GM23338 (cell line): ENCODE measurements around the gene WNT2. TPM values are rescaled to one million over a fixed set of nuclear protein-coding genes. Genes with fewer than 3 reads are reported as not detected.
"Not testable (repeated sequence)": the region's sequence is repeated elsewhere in the genome, so short reads cannot be mapped to it uniquely, and the experiment has no call there.

Source experiments
- ATAC-seq: fragments of 200-7000 bp; cut with Tn5 transposase; 3 replicates; pipeline ENCODE4 v1.9.1; 2020
- DNase-seq: peaks from one replicate; pipeline ENCODE4 v3.0.0-alpha.2; 2015; ENCODE audit warnings: low spot score
- H2AFZ ChIP-seq: fragments of 200-600 bp; sonication (generic); 2 replicates; pipeline ENCODE4 v1.8.0; 2016; ENCODE audit warnings: antibody characterized with exemption, mild to moderate bottlenecking, moderate library complexity
- H3F3A ChIP-seq: fragments of 200-600 bp; sonication (generic); replicated peaks from 2 replicates; pipeline ENCODE4 v1.8.0; 2017; ENCODE audit warnings: antibody characterized with exemption, mixed run types, low read depth
- H3K27ac ChIP-seq: fragments of 200-600 bp; sonication (generic); 2 replicates; pipeline ENCODE4 v1.6.1; 2016; ENCODE audit warnings: low read depth
- H3K27me3 ChIP-seq: fragments of 200-600 bp; sonication (generic); 2 replicates; pipeline ENCODE4 v1.8.0; 2016; ENCODE audit warnings: mild to moderate bottlenecking, mixed run types, moderate library complexity; ENCODE audit not compliant: insufficient read depth
- H3K36me3 ChIP-seq: fragments of 200-600 bp; sonication (generic); 2 replicates; pipeline ENCODE4 v1.8.0; 2016; ENCODE audit warnings: mild to moderate bottlenecking; ENCODE audit not compliant: insufficient read depth
- H3K4me1 ChIP-seq: fragments of 200-600 bp; sonication (generic); 2 replicates; pipeline ENCODE4 v1.8.0; 2016; ENCODE audit warnings: mild to moderate bottlenecking, moderate library complexity; ENCODE audit not compliant: insufficient read depth
- H3K4me2 ChIP-seq: fragments of 200-600 bp; sonication (generic); 2 replicates; pipeline ENCODE4 v1.7.1; 2017; ENCODE audit warnings: mixed run types
- H3K4me3 ChIP-seq: fragments of 200-600 bp; sonication (generic); 2 replicates; pipeline ENCODE4 v1.6.1; 2016; ENCODE audit warnings: mixed run types
- H3K79me2 ChIP-seq: fragments of 200-600 bp; sonication (generic); replicated peaks from 2 replicates; pipeline ENCODE4 v1.8.0; 2017; ENCODE audit warnings: mild to moderate bottlenecking; ENCODE audit not compliant: insufficient read depth
- H3K9me2 ChIP-seq: fragments of 200-600 bp; sonication (generic); 2 replicates; pipeline ENCODE4 v1.8.0; 2017; ENCODE audit not compliant: insufficient read depth
- H4K20me1 ChIP-seq: fragments of 200-600 bp; sonication (generic); replicated peaks from 2 replicates; pipeline ENCODE4 v1.8.0; 2017; ENCODE audit warnings: mild to moderate bottlenecking; ENCODE audit not compliant: insufficient read depth
- H3K27ac Mint-ChIP-seq: 2 replicates; pipeline ENCODE4 v1.8.0; 2020; ENCODE audit warnings: inconsistent platforms, mild to moderate bottlenecking, moderate library complexity, mixed read lengths
- H3K27me3 Mint-ChIP-seq: 3 replicates; pipeline ENCODE4 v1.8.0; 2022; ENCODE audit warnings: low read depth, mild to moderate bottlenecking, moderate library complexity, mixed read lengths, inconsistent platforms; ENCODE audit not compliant: insufficient read depth, poor library complexity
- H3K36me3 Mint-ChIP-seq: 3 replicates; pipeline ENCODE4 v1.8.0; 2021; ENCODE audit warnings: low read depth, mild to moderate bottlenecking, inconsistent platforms, moderate library complexity, mixed read lengths
- H3K4me1 Mint-ChIP-seq: 3 replicates; pipeline ENCODE4 v1.8.0; 2020; ENCODE audit warnings: mild to moderate bottlenecking, inconsistent platforms, mixed read lengths
- H3K4me3 Mint-ChIP-seq: 3 replicates; pipeline ENCODE4 v1.8.0; 2021; ENCODE audit warnings: moderate library complexity, mild to moderate bottlenecking, inconsistent platforms, mixed read lengths
- H3K9me3 Mint-ChIP-seq: 3 replicates; pipeline ENCODE4 v1.8.0; 2020; ENCODE audit warnings: moderate library complexity, mild to moderate bottlenecking, inconsistent platforms, mixed read lengths
- CREB1 ChIP-seq: fragments of 250-450 bp; sonication (Bioruptor Pico); IDR thresholded peaks from 2 replicates; pipeline ENCODE4 v1.5.0; 2020; ENCODE audit warnings: low read depth, mild to moderate bottlenecking, moderate library complexity
- EZH2 ChIP-seq: fragments of 200-600 bp; sonication (generic); IDR thresholded peaks from one replicate; pipeline ENCODE4 v1.8.0; 2017; ENCODE audit warnings: antibody characterized with exemption, mild to moderate bottlenecking, low read depth; ENCODE audit not compliant: unreplicated experiment
- EZH2phosphoT487 ChIP-seq: fragments of 200-600 bp; sonication (generic); IDR thresholded peaks from one replicate; pipeline ENCODE4 v1.8.1; 2018; ENCODE audit warnings: antibody characterized with exemption; ENCODE audit not compliant: unreplicated experiment
- JUNB ChIP-seq: IDR thresholded peaks from one replicate; pipeline ENCODE4 v1.6.1; 2016; ENCODE audit warnings: antibody characterized with exemption; ENCODE audit not compliant: unreplicated experiment
- NANOG ChIP-seq: IDR thresholded peaks from 2 replicates; pipeline ENCODE4 v1.6.1; 2016; ENCODE audit warnings: antibody characterized with exemption, borderline replicate concordance
- POLR2AphosphoS5 ChIP-seq: IDR thresholded peaks from 2 replicates; pipeline ENCODE4 v1.6.1; 2016; ENCODE audit warnings: antibody characterized with exemption, low read depth
- STAT1 ChIP-seq: IDR thresholded peaks from one replicate; pipeline ENCODE4 v1.6.1; 2016; ENCODE audit warnings: antibody characterized with exemption; ENCODE audit not compliant: unreplicated experiment
- ZNF114 ChIP-seq: fragments of 250-450 bp; sonication (Bioruptor Pico); IDR thresholded peaks from 2 replicates; pipeline ENCODE4 v1.5.0; 2020; ENCODE audit warnings: mild to moderate bottlenecking, moderate library complexity
- ZNF331 ChIP-seq: fragments of 250-450 bp; sonication (Bioruptor Pico); IDR thresholded peaks from 2 replicates; pipeline ENCODE4 v1.5.0; 2020; ENCODE audit warnings: low read depth, mild to moderate bottlenecking, moderate library complexity
- polyA plus RNA-seq: library from polyadenylated mRNA; unstranded; fragments of >200 nt; fragmentation: Nextera tagmentation; extraction: Ambion mirVana; gene quantifications from 2 replicates; pipeline ENCODE4 v1.2.1, GENCODE V29; 2016
- total RNA-seq: library from RNA; depleted of rRNA; stranded (reverse); fragments of >200 nt; shearing (Covaris generic); gene quantifications from 2 replicates; pipeline ENCODE4 v1.2.3, GENCODE V29; 2014
- TF ChIP-seq, protein P1 (sequence below): IDR thresholded peaks from 2 replicates; pipeline ENCODE4 v1.6.1; 2016; ENCODE audit warnings: antibody characterized with exemption
- TF ChIP-seq, protein P2 (sequence below): fragments of 250-450 bp; sonication (Bioruptor Pico); IDR thresholded peaks from 2 replicates; pipeline ENCODE4 v1.5.0; 2020; ENCODE audit warnings: mild to moderate bottlenecking, moderate library complexity

WNT2 gene
- total and polyA plus RNA-seq, 2 experiments from 2014 or later, result not detected

DNA sequence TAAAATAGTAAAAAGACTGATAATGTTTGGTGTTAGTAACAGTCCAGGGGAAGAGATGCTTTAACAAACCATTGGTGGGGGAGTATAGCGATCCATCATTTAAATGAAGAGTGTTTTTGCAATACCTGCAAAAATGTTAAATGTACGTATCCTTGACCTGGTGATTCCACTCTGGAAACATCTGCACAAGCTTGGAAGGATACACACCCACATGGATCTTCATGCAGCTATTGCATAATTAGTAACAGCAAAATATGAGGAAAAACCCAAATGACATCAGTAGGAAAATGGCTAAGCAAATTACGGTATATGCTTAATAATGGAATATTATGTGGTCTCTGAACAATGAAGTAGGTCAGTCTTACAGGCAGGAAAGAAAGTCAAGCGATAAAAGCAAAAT lies 20.5 kb downstream of the WNT2 start:
- ATAC-seq (no peak), DNase-seq (no peak)
- H3K27ac ChIP-seq, result no peak overlapping the region
- H2AFZ ChIP-seq, result no peak overlapping the region
- Mint-ChIP-seq H3K27me3 (peaks cover 2% of the 10 kb centered on the region), H3K27ac (no peak overlapping the region), H3K4me1 (peaks cover 9% of the 10 kb centered on the region), H3K9me3 (no peaks in the 10 kb centered on the region; the same call in 2 of the 3 replicates), H3K4me3 (no peak overlapping the region), H3K36me3 (no peaks in the 10 kb centered on the region)
- peaks cover 13% of the 10 kb centered on the region for H3K4me1 ChIP-seq
- no peaks in the 10 kb centered on the region; the same call in 1 of the 2 replicates for H3K9me2 ChIP-seq
- no peaks in the 10 kb centered on the region for H3F3A ChIP-seq
- no peaks in the 10 kb centered on the region for H3K36me3 ChIP-seq
- TF ChIP-seq CREB1 (no peak), STAT1 (no peak), ZNF331 (no peak), EZH2 (no peak), ZNF114 (CRISPR knock-in tag) (no peak), EZH2phosphoT487 (no peak), POLR2AphosphoS5 (no peak), JUNB (no peak), NANOG (no peak)
- TF ChIP-seq, protein P1, sequence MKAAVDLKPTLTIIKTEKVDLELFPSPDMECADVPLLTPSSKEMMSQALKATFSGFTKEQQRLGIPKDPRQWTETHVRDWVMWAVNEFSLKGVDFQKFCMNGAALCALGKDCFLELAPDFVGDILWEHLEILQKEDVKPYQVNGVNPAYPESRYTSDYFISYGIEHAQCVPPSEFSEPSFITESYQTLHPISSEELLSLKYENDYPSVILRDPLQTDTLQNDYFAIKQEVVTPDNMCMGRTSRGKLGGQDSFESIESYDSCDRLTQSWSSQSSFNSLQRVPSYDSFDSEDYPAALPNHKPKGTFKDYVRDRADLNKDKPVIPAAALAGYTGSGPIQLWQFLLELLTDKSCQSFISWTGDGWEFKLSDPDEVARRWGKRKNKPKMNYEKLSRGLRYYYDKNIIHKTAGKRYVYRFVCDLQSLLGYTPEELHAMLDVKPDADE, result no peak
- TF ChIP-seq, protein P2, sequence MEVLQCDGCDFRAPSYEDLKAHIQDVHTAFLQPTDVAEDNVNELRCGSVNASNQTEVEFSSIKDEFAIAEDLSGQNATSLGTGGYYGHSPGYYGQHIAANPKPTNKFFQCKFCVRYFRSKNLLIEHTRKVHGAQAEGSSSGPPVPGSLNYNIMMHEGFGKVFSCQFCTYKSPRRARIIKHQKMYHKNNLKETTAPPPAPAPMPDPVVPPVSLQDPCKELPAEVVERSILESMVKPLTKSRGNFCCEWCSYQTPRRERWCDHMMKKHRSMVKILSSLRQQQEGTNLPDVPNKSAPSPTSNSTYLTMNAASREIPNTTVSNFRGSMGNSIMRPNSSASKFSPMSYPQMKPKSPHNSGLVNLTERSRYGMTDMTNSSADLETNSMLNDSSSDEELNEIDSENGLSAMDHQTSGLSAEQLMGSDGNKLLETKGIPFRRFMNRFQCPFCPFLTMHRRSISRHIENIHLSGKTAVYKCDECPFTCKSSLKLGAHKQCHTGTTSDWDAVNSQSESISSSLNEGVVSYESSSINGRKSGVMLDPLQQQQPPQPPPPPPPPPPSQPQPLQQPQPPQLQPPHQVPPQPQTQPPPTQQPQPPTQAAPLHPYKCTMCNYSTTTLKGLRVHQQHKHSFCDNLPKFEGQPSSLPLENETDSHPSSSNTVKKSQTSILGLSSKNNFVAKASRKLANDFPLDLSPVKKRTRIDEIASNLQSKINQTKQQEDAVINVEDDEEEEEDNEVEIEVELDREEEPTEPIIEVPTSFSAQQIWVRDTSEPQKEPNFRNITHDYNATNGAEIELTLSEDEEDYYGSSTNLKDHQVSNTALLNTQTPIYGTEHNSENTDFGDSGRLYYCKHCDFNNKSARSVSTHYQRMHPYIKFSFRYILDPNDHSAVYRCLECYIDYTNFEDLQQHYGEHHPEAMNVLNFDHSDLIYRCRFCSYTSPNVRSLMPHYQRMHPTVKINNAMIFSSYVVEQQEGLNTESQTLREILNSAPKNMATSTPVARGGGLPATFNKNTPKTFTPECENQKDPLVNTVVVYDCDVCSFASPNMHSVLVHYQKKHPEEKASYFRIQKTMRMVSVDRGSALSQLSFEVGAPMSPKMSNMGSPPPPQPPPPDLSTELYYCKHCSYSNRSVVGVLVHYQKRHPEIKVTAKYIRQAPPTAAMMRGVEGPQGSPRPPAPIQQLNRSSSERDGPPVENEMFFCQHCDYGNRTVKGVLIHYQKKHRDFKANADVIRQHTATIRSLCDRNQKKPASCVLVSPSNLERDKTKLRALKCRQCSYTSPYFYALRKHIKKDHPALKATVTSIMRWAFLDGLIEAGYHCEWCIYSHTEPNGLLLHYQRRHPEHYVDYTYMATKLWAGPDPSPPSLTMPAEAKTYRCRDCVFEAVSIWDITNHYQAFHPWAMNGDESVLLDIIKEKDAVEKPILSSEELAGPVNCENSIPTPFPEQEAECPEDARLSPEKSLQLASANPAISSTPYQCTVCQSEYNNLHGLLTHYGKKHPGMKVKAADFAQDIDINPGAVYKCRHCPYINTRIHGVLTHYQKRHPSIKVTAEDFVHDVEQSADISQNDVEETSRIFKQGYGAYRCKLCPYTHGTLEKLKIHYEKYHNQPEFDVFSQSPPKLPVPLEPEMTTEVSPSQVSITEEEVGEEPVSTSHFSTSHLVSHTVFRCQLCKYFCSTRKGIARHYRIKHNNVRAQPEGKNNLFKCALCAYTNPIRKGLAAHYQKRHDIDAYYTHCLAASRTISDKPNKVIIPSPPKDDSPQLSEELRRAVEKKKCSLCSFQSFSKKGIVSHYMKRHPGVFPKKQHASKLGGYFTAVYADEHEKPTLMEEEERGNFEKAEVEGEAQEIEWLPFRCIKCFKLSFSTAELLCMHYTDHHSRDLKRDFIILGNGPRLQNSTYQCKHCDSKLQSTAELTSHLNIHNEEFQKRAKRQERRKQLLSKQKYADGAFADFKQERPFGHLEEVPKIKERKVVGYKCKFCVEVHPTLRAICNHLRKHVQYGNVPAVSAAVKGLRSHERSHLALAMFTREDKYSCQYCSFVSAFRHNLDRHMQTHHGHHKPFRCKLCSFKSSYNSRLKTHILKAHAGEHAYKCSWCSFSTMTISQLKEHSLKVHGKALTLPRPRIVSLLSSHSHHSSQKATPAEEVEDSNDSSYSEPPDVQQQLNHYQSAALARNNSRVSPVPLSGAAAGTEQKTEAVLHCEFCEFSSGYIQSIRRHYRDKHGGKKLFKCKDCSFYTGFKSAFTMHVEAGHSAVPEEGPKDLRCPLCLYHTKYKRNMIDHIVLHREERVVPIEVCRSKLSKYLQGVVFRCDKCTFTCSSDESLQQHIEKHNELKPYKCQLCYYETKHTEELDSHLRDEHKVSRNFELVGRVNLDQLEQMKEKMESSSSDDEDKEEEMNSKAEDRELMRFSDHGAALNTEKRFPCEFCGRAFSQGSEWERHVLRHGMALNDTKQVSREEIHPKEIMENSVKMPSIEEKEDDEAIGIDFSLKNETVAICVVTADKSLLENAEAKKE (CRISPR knock-in tag), result no peak
- H3K27me3 ChIP-seq, result no peaks in the 10 kb centered on the region
- no peak overlapping the region for H3K4me3 ChIP-seq
- H3K79me2 ChIP-seq, result no peaks in the 10 kb centered on the region
- no peak overlapping the region for H3K4me2 ChIP-seq
- H4K20me1 ChIP-seq, result no peaks in the 10 kb centered on the region

DNA sequence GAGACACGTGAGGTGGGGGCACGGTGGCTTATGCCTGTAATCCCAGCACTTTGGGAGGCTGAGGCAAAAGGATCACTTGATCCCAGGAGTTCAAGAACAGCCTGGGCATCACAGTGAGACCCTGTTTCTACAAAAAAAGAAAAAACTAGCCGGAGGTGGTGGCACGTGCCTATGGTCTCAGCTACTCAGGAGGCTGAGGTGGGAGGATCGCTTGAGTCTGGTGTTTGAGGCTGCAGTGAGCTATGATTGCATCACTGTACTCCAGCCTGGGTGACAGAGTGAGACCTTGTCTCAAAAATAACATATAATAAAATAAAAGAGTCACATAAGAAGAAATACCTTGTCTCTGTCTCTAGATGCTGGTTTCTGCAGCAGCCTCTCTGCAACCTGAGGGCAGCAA lies 22.4 kb downstream of the WNT2 start:
- not testable (repeated sequence) for ATAC-seq

More for the DNA sequence above, 22.4 kb downstream of the WNT2 start:
- H3K27ac Mint-ChIP-seq, H3K36me3 Mint-ChIP-seq, H3K27me3 ChIP-seq, H2AFZ ChIP-seq, H3K4me3 Mint-ChIP-seq, H3K4me1 Mint-ChIP-seq, H3K9me3 Mint-ChIP-seq, H4K20me1 ChIP-seq, DNase-seq, H3K4me2 ChIP-seq, H3K79me2 ChIP-seq, H3K27ac ChIP-seq, H3K4me1 ChIP-seq, H3K36me3 ChIP-seq, H3K4me3 ChIP-seq, H3K9me2 ChIP-seq, H3K27me3 Mint-ChIP-seq, H3F3A ChIP-seq: not testable (repeated sequence)
